ENCODE results near the gene GRIK5.

GRIK5 gene

GRCh38 chr19:42093926-42094325, 23.9 kb upstream of the GRIK5 start:
- TF ChIP-seq FOXP2 (optimal IDR thresholded peaks at IDR 0.05; ENCODE audit: borderline replicate concordance, extremely low read depth, extremely low read length, insufficient read depth), result no peak
- TF ChIP-seq POLR2AphosphoS5 (IDR thresholded peaks at IDR 0.05; ENCODE audit: low read depth, low read length), result no peak
- no peak for TF ChIP-seq TAF1 (IDR thresholded peaks at IDR 0.05; ENCODE audit: borderline replicate concordance, insufficient read depth, low read length)
- TF ChIP-seq, protein P1, sequence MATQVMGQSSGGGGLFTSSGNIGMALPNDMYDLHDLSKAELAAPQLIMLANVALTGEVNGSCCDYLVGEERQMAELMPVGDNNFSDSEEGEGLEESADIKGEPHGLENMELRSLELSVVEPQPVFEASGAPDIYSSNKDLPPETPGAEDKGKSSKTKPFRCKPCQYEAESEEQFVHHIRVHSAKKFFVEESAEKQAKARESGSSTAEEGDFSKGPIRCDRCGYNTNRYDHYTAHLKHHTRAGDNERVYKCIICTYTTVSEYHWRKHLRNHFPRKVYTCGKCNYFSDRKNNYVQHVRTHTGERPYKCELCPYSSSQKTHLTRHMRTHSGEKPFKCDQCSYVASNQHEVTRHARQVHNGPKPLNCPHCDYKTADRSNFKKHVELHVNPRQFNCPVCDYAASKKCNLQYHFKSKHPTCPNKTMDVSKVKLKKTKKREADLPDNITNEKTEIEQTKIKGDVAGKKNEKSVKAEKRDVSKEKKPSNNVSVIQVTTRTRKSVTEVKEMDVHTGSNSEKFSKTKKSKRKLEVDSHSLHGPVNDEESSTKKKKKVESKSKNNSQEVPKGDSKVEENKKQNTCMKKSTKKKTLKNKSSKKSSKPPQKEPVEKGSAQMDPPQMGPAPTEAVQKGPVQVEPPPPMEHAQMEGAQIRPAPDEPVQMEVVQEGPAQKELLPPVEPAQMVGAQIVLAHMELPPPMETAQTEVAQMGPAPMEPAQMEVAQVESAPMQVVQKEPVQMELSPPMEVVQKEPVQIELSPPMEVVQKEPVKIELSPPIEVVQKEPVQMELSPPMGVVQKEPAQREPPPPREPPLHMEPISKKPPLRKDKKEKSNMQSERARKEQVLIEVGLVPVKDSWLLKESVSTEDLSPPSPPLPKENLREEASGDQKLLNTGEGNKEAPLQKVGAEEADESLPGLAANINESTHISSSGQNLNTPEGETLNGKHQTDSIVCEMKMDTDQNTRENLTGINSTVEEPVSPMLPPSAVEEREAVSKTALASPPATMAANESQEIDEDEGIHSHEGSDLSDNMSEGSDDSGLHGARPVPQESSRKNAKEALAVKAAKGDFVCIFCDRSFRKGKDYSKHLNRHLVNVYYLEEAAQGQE (IDR thresholded peaks at IDR 0.05; ENCODE audit: insufficient read depth in 1 of 2, low read depth in 2 of 2, low read length in 2 of 2), result no peak
- no peak for TF ChIP-seq SIN3A (IDR thresholded peaks at IDR 0.05; ENCODE audit: borderline replicate concordance, insufficient read depth, low read length)

DNA sequence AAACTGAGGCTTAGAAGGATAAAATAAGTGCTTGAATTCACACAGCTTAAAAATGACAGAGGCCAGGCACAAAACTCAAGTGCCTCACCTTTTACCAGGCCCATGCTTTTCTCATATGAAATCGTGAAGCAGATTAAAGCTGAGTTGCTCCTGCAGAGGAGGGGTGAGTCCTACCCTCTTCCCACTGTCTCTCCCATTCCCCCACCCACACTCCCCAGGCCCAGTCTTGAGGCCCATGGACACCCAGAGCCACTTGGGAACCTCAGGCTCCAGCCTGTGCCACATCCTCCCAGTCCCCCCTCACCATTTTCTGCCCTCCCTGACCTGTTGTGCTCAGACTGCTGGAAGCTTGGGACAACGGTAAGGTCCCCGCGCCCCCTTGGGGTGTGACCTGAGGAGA, 23.5 kb upstream of the GRIK5 start:
- TF ChIP-seq FOXP2 (optimal IDR thresholded peaks at IDR 0.05; ENCODE audit: borderline replicate concordance, extremely low read depth, extremely low read length, insufficient read depth) (no peak), TAF1 (IDR thresholded peaks at IDR 0.05; ENCODE audit: borderline replicate concordance, insufficient read depth, low read length) (no peak), SIN3A (IDR thresholded peaks at IDR 0.05; ENCODE audit: borderline replicate concordance, insufficient read depth, low read length) (no peak), POLR2AphosphoS5 (IDR thresholded peaks at IDR 0.05; ENCODE audit: low read depth, low read length) (no peak)
- TF ChIP-seq, protein P1 (IDR thresholded peaks at IDR 0.05; ENCODE audit: insufficient read depth in 1 of 2, low read depth in 2 of 2, low read length in 2 of 2), result no peak

- no peak for TF ChIP-seq SIN3A (IDR thresholded peaks at IDR 0.05; ENCODE audit: borderline replicate concordance, insufficient read depth, low read length)
- TF ChIP-seq, protein P1 (IDR thresholded peaks at IDR 0.05; ENCODE audit: insufficient read depth in 1 of 2, low read depth in 2 of 2, low read length in 2 of 2), result no peak
- TF ChIP-seq POLR2AphosphoS5 (IDR thresholded peaks at IDR 0.05; ENCODE audit: low read depth, low read length), result no peak
- no peak for TF ChIP-seq TAF1 (IDR thresholded peaks at IDR 0.05; ENCODE audit: borderline replicate concordance, insufficient read depth, low read length)
- no peak for TF ChIP-seq FOXP2 (optimal IDR thresholded peaks at IDR 0.05; ENCODE audit: borderline replicate concordance, extremely low read depth, extremely low read length, insufficient read depth)
These were observed 22.3 kb upstream of the GRIK5 start for GRCh38 chr19:42092350-42092749.

DNA sequence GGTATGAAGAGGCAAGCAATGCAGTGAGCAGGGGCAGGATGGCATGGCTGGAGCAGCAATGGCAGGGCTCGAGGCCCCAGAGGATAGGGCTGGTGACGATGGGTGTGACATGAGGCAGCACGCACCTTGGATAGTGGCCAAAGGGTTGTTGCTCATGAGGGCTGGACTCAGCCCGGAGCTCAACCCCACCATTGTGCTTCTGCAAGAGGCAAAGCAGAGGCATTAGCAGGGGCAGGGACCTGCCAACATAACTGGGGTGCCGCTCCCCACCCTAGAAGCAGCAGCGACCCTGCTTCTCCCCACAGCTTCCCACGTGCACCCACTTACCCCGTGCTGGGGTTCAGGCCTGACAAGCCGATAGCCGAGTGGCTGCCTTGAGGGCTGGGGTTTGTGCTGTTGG, 21.7 kb upstream of the GRIK5 start:
- TF ChIP-seq, protein P1 (IDR thresholded peaks at IDR 0.05; ENCODE audit: insufficient read depth in 1 of 2, low read depth in 2 of 2, low read length in 2 of 2), result no peak
- TF ChIP-seq POLR2AphosphoS5 (IDR thresholded peaks at IDR 0.05; ENCODE audit: low read depth, low read length) (no peak), TAF1 (IDR thresholded peaks at IDR 0.05; ENCODE audit: borderline replicate concordance, insufficient read depth, low read length) (no peak), SIN3A (IDR thresholded peaks at IDR 0.05; ENCODE audit: borderline replicate concordance, insufficient read depth, low read length) (no peak), FOXP2 (optimal IDR thresholded peaks at IDR 0.05; ENCODE audit: borderline replicate concordance, extremely low read depth, extremely low read length, insufficient read depth) (no peak)

DNA sequence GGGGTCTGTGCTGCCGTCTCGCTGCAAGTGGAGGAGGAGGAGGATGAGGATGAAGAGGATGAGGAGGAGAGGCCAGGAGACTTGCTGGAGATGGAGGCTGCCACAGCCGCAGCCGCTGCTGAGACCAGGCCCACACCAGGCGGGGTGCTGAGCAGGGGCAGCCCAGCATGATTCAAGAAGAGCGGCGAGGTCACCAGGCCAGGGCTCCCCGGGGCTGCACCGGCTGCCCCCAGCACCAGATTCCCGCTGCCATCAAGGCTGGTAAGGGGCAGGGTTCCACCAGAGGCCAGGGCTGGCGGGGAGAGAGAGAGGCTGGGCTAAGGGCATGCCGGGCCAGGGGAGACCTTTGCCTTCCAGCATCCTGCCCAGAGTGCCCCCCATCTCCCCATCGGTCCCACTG, 21.3 kb upstream of the GRIK5 start:
- TF ChIP-seq TAF1 (IDR thresholded peaks at IDR 0.05; ENCODE audit: borderline replicate concordance, insufficient read depth, low read length), result no peak
- TF ChIP-seq FOXP2 (optimal IDR thresholded peaks at IDR 0.05; ENCODE audit: borderline replicate concordance, extremely low read depth, extremely low read length, insufficient read depth), result no peak
- TF ChIP-seq SIN3A (IDR thresholded peaks at IDR 0.05; ENCODE audit: borderline replicate concordance, insufficient read depth, low read length), result no peak
- no peak for TF ChIP-seq POLR2AphosphoS5 (IDR thresholded peaks at IDR 0.05; ENCODE audit: low read depth, low read length)
- TF ChIP-seq, protein P1 (IDR thresholded peaks at IDR 0.05; ENCODE audit: insufficient read depth in 1 of 2, low read depth in 2 of 2, low read length in 2 of 2), result no peak

All from PFSK-1 (cell line).